22Rv1 (cell line): ENCODE measurements around the gene AGA.

ENCODE experiments used
- H3K27ac ChIP-seq: fragments of 450-650 bp; 2 replicates; pipeline ENCODE4 v1.5.1; 2017
- ZFX ChIP-seq: fragments of 450-650 bp; IDR thresholded peaks from 2 replicates; pipeline ENCODE4 v1.6.1; 2017; ENCODE audit warnings: antibody characterized with exemption, borderline replicate concordance
- TF ChIP-seq, protein P1 (sequence below): fragments of 450-650 bp; IDR thresholded peaks from 2 replicates; pipeline ENCODE4 v1.5.1; 2017; ENCODE audit warnings: mild to moderate bottlenecking

AGA gene

DNA sequence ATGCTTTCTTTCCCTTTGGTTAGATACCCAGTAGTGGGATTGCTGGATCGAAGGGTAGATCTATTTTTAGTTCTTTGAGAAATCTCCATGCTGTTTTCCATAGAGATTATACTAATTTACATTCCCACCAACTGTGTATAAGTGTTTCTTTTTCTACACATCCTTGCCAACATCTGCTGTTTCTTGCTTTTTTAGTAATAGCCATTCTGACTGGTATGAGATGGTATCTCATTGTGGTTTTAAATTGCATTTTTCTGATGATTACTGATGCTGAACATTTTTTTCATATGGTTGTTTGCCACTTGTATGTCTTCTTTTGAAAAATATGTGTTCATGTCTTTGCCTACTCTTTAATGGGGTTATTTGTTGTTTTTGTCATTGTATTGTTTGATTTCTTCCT, 6.6 kb upstream of the AGA start:
- no peak overlapping the region for H3K27ac ChIP-seq
- TF ChIP-seq ZFX: no peak
- TF ChIP-seq, protein P1, sequence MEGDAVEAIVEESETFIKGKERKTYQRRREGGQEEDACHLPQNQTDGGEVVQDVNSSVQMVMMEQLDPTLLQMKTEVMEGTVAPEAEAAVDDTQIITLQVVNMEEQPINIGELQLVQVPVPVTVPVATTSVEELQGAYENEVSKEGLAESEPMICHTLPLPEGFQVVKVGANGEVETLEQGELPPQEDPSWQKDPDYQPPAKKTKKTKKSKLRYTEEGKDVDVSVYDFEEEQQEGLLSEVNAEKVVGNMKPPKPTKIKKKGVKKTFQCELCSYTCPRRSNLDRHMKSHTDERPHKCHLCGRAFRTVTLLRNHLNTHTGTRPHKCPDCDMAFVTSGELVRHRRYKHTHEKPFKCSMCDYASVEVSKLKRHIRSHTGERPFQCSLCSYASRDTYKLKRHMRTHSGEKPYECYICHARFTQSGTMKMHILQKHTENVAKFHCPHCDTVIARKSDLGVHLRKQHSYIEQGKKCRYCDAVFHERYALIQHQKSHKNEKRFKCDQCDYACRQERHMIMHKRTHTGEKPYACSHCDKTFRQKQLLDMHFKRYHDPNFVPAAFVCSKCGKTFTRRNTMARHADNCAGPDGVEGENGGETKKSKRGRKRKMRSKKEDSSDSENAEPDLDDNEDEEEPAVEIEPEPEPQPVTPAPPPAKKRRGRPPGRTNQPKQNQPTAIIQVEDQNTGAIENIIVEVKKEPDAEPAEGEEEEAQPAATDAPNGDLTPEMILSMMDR: no peak

DNA sequence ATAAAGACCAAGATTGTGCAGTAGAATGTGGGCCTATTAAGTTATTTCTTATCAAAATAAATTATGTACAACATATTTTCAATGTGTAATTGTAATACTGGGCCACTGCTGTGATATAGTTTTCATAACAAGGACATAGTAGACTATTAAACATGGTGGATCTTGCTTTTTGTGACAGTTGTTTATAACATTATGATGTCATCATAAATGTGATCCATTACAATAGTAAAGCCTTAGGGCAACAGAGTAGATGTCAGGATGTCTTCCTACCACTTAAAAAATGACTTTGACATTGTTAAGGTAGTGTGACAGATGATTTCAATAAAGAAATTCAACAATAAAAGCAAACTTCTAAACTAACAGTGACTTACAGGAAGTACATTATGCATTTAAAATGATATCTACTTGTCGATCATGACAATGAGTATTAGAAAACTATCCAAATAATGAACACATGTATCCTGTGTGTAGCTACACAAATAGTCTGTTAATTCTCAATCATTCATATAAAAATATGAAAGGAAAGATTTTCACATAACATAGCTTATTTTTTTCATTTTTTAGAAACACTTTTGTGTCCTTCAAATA, 5.3 kb upstream of the AGA start:
- no peak overlapping the region for H3K27ac ChIP-seq
- TF ChIP-seq ZFX: no peak
- TF ChIP-seq, protein P1: no peak

DNA sequence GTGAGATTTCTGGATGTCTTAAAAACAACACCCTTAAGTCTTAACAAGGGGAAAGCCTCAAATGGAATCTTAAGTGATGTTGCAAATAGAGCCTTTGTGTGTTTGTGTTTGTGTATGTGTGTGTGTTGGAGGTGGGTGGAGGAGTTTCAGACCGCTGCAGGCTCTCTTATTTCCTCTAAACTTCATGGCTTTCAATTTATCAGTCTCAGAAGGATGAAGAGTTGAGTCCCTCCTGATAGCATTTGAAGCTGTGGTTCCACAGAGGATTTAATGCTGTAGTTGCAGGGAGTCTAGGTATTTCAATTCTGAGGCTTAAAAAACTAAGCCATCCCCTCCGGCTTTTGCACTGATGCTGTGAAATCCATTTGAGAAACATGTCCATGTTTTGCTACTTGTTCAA, 4.3 kb upstream of the AGA start:
- H3K27ac ChIP-seq: no peak overlapping the region
- TF ChIP-seq, protein P1: no peak
- no peak for TF ChIP-seq ZFX

DNA sequence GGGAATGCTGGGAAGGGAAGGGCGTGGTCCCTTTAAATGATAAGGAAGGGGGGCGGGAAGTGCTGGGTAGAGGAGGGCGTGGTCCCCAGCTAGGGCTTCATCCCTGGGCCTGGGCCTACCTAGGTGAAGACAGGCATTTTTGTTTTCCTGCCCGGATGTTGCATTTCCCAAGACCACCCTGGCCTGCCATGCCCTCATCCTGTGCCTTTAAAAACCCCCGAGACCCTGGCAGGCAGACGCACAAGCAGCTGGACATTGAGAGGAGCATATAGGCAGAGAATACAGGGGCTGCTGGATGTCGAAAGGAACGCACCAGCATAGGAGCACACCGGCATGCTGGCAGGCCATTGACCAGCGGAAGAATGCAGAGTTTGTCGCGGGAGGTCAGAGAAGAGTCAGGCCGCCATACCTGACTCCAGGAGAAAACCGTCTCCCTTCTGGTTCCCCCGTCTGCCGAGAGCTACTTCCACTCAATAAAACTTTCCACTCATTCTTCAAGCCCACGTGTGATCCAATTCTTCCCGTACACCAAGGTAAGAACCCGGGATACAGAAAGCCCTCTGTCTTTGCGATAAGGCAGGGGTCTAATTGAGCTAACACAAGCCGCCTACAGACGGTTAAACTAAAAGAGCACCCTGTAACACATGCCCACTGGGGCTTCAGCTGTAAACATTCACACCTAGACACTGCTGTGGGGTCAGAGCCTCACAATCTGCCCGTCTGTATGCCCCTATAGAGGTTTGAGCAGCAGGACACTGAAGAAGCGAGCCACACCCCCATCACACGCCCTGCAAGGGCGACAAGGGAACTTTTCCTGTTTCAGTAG, 2.9 kb upstream of the AGA start:
- no peak overlapping the region for H3K27ac ChIP-seq
- no peak for TF ChIP-seq ZFX
- TF ChIP-seq, protein P1: no peak

DNA sequence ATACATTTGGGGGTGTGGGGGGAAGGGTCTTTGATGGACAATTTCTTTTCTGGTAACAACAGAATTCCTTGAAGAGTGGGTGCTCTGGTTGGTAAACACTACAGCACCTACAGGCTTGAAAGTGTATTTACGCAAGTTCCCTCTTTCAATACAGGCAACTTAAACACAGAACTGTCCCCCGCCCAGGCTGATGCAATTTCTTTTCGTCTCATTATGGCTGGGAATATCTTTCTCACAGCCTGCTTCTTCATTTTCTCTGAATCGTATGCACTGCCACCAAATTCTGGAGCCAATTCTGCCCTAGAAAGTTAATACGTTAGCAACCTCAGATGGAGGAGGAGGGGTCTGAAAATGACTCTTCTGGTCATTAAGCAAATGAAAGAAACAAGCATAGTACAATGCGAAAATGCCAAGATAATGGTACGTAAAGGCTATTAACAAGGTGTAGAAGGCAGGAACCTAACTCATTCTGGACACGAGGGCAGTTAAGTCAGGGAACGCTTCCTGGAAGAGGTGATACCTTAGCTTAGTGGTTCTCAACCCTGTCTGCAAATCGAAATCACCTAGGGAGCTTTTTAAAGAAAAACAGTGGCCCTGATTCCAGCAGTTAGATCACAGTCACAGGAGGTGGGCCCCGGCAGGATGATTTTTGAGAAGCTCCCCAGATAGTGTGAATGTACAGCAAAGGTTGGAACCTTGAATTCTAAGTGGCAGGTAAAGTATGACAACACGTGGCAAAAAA, 1.0 kb downstream of the AGA start:
- TF ChIP-seq, protein P1: no peak
- no peak for TF ChIP-seq ZFX
- H3K27ac ChIP-seq: peak overlapping the region; percentile 92

DNA sequence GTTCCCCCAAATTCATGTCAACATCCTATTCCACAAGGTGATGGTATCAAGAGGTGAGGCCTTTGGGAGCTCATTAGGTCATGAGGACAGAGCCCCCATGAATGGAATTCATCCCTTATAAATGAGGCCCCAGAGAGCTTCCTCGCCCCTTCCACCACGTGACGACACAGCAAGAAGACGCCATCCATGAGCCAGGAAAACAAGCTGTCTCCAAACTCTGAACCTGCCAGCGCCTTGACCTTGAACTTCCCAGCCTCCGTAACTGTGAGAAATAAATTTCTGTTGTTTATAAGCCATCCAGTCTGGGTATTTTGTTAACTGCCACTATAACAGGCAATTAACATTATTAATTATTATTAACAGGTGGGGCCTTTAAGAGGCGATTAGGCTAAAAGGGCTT, 5.8 kb downstream of the AGA start:
- no peak for TF ChIP-seq ZFX
- TF ChIP-seq, protein P1: no peak
- H3K27ac ChIP-seq: no peak overlapping the region
